ENCODE data around the gene SERBP1.

GRCh38 chr1:67372136-67372535, 58.1 kb downstream of the SERBP1 start:
- TF ChIP-seq CTCF (IDR thresholded peaks at IDR 0.05) (no peak), ZFX (IDR thresholded peaks at IDR 0.05; ENCODE audit: borderline replicate concordance) (no peak)

Data from 22Rv1 (cell line).